LHCN-M2 (cell line): Measurements from ENCODE around the gene TLX1. TPM values are rescaled to one million over a fixed set of nuclear protein-coding genes. Genes with fewer than 3 reads are reported as not detected.

Source experiments
- DNase-seq: peaks from one replicate; pipeline ENCODE4 v3.0.0-alpha.2; 2012; ENCODE audit warnings: low read depth
- total RNA-seq: library from RNA; depleted of rRNA; stranded (reverse); fragments of >200 nt; gene quantifications from 2 replicates; pipeline ENCODE4 v1.2.3, GENCODE V29; 2014

Gene TLX1
- total RNA-seq, 1 experiment from 2014 or later, result not detected

DNA sequence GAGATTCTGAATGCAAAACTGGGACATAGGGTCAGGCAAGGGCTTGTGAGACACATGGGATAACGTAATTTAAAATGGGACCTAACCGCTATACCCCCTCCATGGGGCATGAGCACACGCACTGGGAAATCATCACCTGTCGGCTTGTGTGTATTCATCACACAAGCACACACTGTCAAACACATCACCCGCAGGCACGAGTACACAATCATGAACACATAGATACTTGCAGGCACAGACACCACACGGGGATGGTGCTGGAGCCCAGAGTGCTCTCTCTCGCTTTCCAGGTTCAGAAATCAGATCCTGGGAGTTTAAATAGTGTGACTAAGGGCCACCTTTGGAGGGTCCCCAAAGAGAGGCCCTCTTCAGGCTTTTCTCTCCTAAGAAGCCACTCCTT, 19.6 kb upstream of the TLX1 start:
- no peak for DNase-seq

DNA sequence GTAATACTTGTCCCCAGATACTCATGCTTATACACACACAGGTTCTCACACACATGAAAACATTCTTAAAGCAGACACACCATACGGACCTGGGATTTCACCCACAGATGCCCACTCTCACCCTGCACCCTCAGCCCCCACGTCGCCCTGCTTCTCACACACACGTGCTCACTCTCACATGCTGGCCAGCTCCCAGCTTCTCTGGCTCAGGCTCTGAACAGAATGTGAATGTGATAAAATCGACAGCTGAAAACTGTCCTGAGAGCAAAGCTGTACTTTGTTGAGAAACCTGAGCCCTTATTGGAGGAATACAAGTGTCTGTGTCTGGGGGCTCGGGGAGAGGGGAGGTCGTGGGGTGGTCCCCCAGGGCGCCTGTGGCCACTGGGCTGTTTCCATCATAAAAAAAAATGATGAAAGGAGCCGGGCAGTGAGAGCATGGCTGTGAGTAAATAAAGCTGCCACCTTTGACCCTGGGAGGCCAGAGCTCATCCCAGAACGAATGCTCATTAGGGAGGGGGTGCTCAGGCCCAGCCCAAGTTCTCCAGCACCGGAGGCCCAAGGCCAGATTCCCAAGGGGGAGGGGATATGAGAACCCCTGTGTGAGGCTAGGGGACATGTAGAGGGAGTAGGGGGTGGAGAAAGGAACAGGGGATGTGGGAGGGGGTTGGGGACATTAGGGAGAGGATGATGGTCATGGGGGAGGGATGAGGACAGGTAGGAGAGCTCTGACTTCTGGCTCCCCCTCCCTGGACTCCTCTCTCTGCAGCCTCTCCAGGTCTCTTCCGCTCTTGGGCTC, 18.1 kb upstream of the TLX1 start:
- no peak for DNase-seq

DNA sequence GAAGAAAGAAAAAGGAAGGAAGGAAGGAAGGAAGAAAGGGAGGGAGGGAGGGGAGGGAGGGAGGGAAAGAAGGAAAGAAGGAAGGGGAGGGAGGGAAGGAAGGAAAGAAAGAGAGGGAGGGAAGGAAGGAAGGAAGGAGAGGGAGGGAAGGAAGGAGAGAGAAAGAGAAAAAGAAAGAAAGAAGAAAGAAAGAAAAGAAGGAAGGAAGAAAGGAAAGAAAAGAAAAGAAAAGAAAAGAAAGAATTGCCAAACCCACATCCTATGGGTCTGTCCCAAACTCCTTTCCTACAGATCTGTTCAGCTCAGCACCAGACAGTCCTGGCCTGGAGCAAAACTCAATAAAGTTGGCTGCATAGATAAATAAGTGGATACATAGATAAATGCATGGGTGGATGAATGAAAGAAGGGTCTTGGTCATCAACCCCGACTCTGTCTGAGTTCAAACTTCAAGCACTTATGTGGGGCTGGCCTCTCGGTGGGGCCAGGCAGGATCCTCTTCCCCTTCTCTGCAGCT, 17.2 kb upstream of the TLX1 start:
- DNase-seq, result no peak

DNA sequence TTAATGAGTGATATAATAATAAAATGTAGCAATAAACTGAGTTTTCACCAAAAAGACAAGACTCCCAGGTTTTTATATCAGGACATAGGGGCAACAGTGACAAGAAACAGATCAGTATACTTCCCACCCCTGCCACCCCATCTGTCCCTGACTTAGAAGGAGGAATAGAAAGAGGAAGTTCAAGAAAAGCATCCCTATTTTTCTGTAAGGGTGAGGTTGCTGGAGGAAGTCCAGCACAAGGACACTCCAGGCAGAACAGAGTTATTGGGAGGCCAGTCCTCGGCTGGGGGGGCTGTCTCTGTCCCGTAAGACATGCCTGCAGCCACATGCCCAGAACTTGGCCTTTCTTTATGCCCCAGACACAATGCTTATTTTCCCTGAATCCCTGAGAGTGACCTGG, 16.5 kb upstream of the TLX1 start:
- no peak for DNase-seq

DNA sequence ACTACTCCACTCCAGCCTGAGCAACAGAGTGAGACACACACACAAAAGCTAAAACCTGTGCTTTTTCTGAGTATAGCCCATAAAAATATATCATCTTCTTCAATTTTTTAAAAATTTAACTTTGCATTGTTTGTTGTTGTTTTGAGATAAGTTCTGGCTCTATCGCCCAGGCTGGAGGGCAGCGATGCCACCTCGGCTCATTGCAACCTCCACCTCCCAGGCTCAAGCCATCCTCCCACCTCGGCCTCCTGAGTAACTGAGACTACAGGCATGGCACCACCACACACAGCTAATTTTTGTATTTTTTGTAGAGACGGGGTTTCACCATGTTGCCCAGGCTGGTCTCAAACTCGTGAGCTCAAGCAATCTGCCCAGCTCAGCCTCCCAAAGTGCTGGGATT, 14.3 kb upstream of the TLX1 start:
- DNase-seq, result no peak

DNA sequence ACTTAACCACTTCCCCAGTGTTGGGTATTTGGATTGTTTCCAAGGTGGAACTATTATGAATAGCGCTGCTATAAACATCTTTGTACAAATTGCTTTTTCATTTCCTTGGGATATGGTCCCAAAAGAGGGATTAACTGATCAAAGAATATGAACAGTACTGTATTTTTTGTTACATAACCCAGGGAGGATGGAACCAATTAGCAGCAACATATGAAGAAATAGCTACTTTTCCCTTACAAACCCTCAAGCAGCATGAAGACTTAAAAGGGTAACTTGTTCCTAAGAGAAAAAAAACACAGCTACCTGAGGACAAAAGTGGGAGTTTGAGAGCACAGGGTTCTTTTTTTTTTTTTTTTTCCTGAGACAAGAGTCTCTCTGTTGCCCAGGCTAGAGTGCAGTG, 13.1 kb upstream of the TLX1 start:
- no peak for DNase-seq

DNA sequence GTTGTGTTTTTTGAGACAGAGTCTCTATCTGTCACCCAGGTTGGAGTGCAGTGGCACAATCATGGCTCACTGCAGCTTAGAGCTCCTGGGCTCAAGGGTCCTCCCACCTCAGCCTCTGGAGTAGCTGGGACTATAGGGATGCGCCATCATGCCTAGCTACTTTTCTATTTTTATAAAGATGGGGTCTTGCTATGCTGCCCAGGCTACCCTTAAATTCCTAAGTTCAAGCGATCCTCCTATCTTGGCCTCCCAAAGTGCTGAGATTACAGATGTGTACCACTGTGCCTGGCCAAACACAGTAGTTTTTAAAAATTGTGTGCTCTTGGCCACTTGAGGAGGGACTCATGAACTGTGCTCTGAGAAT, 10.6 kb upstream of the TLX1 start:
- no peak for DNase-seq

DNA sequence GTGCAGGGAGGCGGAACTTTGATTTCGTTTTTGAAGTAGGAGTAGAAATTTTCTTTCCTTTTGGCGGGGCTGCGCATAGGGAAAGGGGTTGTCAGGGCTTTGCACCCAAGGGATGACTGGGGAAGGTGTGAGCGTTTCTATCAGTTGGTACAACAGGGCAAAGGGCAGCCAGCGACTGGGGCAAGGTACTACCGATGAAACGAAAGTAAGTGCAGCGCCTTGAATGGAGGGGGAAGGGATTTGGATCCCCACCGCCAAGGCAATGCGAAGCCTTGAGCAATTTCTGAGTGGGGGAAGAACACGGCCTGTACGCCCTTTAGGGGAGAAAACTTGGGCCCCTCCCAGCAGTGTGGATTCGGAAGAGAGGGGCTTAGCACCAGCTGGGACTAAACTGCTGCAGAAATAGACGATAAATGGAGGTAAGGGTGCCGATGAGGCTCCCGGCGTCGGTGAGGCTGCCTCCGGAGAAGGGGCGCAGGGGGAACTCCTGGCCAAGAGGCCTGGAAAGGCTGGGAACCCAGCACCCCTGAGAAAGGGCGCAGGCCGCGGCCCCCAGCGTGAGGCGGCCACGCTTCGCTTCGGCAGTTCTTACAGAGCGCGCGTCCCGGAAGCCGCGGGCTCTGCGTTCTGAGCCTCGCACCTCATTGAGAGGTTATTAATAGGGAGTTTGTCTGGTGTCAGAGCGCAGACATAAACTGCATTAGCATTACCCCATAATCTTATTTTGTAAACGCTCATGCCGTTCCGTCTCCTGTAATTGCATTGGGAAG, 10.0 kb upstream of the TLX1 start:
- DNase-seq, result no peak

DNA sequence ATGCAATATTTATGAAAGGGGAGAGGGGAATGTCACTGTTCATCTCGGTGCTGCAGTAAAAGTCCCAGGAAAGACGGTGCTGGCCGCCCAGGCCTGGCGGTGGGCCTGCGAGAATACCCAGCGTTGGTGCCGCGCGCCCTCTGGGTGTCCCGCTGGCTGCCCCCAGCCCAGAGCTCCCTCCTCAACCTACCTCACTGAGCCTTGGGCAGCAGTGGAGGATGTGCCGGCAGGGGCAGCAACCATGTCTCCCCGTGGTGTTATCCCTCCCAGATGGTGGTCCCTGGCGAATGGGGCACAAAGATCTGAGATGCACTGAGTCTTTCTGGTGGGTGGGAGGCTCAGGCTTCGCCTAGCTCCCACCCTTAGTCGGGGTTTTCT, 9.5 kb upstream of the TLX1 start:
- DNase-seq, result no peak

DNA sequence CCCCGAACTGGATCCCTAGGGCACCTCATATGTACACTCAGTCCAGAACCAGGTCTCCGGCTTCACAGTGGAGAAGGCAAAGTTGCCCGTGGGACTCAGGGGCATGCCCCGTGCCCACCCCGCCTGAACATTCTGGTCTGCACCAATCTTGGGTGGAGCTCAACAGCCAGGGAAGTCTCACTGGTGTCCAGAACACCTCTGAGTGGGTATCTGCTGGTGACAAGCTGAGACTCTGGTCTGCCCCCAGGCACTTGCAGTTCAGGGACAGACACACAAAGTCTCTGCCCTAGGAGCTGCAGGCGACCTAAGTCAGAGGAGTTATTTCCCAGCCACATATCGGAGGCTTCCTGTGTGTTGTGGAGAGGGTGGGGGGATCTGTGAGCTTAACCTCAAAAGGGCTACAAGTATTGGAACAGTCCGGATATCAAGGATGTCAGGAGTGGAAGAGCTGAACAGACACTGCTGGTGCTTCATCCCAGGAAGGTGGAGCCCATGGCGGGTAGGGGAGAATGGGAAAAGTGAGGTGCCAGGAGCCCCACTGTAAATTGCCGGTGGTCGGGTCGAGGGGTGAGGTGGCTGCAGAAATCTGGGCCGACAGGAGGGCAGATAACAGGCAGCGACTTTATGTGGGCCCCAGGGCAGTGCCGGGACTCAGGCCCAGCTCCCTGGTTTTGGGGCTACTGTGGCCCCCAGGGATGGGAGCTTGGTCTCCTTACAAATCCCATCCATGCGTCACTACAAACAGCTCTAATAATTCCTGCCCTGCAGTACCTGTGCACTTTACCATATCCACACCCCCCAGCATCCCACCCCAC, 8.6 kb upstream of the TLX1 start:
- no peak for DNase-seq

DNA sequence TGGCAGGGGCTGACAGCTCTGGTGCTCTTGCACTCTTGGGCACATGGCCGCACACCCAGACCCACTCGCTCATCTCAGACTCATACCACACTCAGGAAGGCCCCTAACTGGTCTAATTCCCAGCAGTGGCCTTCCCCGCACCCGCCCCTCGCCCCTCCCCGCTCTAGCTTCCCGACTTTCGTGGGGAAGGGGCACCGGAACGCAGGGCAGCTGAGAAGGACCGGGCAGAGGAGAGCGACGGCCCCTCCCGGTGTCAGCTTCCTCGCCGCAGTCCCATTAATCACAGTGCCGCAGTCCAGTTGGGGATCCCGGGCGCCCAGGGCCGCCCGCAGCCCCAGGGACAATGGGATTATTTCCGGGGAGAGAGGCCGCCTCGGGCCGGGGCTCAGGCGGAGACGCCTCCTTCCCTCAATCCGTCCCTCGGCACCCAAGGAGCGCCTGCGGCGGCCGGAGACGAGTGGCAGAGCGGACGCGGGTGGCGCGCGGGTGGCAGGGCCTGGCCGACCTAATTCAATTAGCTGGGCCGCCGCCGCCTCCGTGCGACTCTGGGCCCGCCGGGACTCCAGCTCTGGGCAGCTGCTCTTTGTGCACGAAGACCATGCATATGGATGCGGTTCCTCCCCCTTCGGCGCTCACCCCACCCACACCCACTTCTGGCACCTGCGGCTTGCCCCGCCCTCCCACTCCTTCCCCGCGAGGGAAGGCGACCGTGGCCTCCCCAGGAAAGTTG, 7.8 kb upstream of the TLX1 start:
- no peak for DNase-seq

DNA sequence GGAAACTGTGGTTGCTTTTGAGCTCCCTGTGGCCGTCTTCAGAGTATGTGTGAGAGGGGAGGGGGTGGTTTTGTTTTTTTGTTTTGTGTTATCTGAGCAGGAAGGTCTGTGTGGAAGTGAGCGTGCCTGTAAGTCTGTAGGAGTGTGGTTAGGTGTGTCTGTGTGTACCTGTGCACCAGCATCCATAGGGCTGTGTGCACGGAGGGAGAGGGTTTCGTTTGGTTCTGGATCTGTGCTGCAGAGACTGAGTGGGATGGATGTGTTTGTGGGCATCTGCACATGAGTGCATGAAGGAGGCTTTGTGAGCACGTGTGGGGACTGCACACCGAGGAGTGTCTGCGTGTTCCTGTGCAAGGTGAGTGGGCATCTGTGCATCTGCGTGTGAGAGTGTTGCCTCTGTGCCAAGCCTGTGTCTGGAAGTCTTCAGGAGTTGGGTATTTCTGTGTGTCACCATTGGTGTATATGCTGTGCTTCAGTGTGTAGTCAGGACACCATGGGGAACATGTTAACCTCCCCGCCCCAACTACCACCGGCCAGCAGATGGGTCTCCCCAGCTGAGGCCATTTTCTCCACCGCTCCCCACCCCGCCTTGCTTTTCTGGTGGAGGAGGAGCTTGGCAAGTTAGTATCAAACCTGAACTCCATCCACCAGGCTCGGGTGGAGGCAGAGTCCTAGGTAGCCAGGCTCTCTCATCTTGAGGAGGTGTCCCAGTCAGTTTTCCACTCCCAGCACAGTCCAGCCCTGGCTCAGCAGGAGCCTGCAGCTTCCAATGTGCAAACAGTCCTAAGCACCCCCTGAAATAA, 7.1 kb upstream of the TLX1 start:
- no peak for DNase-seq

DNA sequence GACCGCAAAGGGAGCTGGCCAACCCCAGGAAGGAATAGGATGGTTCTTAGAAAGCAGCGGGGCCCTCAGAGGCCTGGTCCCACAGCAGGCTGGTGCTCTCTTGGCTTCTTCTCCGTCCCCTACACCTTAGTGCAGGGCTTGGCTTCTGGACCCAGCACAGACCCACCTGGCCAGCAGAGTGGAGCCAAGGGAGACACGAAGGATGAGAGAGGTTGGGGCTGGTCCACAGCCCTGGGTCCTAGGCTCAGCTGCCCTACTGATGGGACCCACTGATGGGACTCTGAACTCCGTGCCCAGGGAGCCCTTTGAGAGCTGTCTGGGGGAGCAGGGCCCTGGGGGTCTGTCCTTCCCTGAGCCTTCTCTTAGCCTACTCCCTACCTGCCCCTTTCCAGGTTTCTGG, 6.2 kb upstream of the TLX1 start:
- DNase-seq, result no peak

DNA sequence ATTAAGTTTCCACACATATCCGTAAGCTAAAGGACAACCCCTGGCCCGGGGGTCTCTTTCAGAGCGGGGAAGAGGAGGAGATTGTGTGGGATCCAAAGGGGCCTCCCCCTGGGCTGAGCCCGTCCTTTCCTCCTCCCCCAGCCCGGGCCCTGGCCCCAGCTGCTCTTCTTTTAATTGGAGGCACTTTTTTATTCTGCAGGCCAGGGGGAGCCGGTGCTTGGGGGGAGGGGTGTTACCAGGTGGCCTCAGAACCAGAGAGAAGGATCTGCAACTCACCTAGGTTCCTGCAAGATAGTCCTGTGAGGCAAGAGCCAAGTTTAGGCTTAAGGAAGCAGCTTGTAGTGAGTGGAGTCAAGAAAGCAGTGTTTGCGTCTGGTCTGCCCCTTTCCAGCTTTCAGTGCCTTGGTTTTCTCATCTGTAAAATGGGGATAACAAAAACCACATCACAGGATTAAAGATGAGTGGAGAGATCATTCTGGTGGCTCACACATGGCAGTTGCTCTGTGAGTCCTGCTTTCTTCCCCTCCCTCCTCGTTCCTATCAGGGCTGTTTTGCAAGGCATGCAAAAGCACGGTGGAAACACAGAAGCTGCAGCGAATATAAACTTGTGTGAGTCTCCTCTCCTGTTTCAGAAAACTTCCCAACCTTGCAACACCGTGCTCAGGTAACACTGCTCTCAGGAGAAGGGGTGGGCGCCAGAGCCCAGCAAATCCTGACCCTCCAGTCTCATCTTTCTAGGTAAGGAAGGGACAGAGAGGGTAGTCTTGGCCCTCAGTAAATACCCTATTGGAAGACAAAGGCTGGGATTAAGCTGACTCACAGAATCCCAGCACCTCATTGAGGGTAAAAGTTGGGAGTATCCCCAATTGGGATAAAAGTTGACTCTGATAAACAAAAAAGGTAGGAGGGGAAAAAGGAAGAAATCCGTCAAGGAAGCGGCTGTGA, 4.1 kb upstream of the TLX1 start:
- no peak for DNase-seq

DNA sequence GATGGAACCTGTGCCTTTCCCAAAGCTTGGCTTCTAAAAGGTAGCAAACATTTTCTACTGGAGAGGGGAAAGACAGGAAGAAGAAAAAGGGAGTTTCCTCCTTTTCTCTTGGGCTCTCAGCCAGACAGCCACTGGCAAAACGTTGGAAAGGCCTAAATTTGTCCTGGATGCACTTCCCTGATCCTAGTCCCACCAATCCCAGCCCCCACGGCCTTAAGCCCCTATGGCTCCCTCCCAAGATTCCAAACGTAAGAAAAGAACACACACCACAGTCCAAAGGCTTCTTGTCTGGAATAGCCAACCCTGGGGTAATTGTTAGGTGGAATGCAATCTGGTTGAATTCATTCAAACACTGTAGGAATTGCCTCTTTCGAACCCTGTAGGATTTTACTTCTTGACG, 959 bp upstream of the TLX1 start:
- DNase-seq, result no peak

DNA sequence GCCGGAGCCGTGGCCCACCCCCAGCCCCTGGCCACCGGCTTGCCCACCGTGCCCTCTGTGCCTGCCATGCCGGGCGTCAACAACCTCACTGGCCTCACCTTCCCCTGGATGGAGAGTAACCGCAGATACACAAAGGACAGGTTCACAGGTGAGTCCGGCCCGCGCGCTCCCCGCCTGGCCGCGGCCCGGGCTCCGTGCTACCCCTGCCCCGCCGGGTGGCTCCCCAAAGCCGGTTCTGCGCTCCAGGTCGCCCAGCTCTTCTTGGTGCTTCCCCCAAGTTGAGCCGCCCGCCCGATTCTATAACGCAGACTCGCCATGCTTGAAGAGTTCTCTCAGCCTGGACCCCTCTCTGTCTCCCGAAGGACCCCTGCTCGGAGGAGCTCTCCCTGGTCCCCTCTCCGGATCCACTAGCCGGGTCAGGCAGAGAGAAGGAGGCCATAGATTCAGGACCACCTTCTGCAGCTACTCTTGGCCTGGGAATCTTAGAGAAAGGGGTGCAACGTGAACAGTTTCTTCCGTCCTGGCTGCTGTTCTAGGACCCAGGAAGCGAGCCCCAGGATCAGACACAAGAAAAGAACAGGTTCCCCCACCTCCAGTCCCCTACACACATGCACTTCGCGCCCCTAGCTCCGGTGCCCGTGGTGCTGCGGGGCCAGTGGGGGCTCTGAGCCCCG, 999 bp downstream of the TLX1 start:
- DNase-seq, result no peak

DNA sequence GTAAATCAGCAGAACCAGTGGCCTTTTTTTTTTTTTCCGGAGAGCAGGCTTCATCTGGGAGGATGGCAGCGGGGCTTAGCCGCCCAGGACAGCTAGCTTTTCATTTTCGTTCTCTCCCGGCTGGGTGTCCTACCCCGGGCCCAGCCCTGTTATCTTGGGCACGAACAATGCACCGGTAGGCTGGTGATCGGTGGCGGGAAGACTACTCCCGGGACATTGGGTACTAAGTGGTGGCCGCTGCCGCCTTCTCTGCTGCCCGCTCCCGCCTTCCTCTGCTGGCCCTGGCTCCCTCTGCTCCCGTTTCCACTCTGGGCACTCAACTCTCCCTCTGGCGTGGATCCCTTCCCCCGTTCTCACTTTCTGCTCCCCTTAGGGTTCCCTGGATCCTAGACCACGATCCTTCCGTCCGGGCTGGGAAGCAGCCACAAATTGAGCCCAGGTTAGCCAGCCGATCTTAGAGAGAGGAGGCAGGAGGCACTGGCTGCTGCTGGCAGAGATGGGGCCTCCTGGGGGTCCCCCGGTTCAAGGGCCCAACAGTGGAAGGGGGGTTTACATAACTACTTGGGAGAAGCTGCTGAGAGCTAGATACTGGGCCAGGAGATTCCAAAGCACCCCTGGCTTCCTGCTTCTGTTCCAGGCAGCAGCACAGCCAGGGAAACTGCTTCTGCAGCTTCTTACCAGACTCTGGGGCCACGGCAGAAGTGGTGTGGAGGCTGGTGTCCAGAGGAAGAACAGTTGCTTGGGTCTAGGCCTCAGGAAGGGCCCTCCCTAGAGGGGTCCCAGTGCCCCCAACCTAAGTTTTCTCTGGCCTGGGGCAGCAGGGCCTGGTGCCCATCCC, 1.8 kb downstream of the TLX1 start:
- DNase-seq, result no peak
